ENCODE results near the gene PUS7. TPM values are rescaled to one million over a fixed set of nuclear protein-coding genes. Genes with fewer than 3 reads are reported as not detected.
"Not testable (repeated sequence)": the region's sequence is repeated elsewhere in the genome, so short reads cannot be mapped to it uniquely, and the experiment has no call there.

The PUS7 gene
- total RNA-seq, 1 donor from 2014 or later: 17.8 TPM

DNA sequence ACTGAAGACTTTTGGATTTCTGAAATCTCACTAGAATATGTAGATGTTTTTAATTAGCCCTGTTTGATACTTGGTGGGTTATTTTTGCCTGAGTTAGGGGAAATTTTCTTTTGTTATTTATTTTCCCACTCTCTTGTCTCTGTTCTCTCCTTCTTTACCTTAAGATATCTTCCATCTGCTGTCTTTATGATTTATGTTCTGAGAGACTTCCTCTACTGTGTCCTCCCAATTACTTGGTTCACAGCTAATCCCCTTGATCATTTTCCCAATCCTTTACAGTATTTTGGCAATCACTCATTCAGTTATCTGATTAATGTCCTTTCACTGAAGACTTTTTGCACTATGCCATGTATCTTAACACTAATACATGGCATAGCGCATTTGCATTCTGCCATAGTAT lies 83.8 kb downstream of the PUS7 start:
- H3K4me1 Mint-ChIP-seq: peaks cover 5% of the 10 kb centered on the region
- H3K4me3 Mint-ChIP-seq: no peak overlapping the region
- no peak for ATAC-seq (ENCODE audit: low read depth)
- H3K9me3 Mint-ChIP-seq: peaks cover 7% of the 10 kb centered on the region
- no peaks in the 10 kb centered on the region for H3K36me3 Mint-ChIP-seq (ENCODE audit: low read depth)
- intact Hi-C loops (cut with micrococcal nuclease): no loop called here
- no peaks in the 10 kb centered on the region for H3K27me3 Mint-ChIP-seq
- TF ChIP-seq, protein P1, sequence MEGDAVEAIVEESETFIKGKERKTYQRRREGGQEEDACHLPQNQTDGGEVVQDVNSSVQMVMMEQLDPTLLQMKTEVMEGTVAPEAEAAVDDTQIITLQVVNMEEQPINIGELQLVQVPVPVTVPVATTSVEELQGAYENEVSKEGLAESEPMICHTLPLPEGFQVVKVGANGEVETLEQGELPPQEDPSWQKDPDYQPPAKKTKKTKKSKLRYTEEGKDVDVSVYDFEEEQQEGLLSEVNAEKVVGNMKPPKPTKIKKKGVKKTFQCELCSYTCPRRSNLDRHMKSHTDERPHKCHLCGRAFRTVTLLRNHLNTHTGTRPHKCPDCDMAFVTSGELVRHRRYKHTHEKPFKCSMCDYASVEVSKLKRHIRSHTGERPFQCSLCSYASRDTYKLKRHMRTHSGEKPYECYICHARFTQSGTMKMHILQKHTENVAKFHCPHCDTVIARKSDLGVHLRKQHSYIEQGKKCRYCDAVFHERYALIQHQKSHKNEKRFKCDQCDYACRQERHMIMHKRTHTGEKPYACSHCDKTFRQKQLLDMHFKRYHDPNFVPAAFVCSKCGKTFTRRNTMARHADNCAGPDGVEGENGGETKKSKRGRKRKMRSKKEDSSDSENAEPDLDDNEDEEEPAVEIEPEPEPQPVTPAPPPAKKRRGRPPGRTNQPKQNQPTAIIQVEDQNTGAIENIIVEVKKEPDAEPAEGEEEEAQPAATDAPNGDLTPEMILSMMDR (IDR thresholded peaks at IDR 0.05): no peak
- DNase-seq: no peak
- ChIA-PET POLR2A (no interaction called here), CTCF (no interaction called here)
- H3K27ac Mint-ChIP-seq: no peak overlapping the region

DNA sequence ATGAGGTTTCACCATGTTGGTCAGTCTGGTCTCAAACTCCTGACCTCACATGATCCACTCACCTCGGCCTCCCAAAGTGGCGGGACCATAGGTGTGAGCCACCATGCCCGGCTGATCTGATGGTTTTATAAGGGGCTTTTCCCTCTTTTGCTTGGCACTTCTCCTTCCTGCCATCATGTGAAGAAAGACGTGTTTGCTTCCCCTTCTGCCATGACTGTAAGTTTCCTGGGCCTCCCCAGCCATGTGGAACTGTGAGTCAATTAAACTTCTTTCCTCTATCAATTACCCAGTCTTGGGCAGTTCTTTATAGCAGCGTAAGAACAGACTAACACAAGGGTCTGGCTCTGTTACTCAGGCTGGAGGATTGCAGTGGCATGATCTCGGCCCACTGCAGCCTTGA lies 84.7 kb downstream of the PUS7 start:
- ATAC-seq (ENCODE audit: low read depth); H3K4me3 Mint-ChIP-seq; H3K27me3 Mint-ChIP-seq; H3K4me1 Mint-ChIP-seq; H3K36me3 Mint-ChIP-seq (ENCODE audit: low read depth); DNase-seq; POLR2A ChIA-PET; CTCF ChIA-PET; intact Hi-C loops (cut with micrococcal nuclease); H3K9me3 Mint-ChIP-seq; H3K27ac Mint-ChIP-seq: not testable (repeated sequence)

DNA sequence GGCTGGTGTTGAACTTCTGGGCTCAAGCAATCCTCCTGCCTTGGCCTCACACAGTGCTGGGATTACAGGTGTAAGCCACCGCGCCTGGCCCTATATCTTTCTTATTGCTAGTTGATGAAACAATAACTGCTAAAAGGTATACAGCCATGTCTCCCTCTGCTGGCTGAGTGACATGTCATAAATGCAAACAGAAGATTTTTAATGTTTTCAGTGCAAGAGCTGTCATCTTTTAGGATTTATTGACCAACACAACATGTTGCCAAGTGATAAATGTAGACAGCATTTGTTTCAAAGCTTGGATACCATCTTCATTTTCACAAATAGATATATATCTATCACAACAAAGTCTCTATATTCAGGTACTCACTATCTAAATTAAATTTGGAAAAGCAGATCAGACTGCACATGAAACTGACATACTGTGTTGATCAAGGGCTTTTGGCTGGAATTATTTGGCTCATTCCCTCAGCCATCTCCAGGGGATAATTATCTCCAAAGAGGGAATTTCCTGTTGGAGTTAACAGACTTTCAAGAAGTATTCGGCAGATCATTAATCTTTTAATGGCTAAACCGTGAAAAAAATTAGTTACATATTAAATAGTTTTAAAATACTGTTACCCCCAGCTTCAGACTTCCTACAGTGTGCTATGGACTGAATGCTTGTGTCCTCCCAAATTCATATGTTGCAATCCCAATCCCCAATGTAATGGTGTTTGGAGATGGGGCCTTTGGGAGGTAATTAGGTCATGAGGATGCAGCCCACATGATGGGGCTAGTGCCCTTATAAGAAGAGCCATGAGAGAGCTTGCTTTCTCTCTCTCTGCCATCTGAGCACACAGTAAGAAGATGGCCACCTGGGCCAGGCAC lies 92.1 kb downstream of the PUS7 start:
- no peak overlapping the region for H3K27ac Mint-ChIP-seq
- CTCF ChIA-PET: interaction anchor here (0.6 to 2.0 kb wide), 15 partner anchors 15 to 508 kb away, joined by 3 to 7 read pairs (median 4); no protein-coding TSS in a partner anchor

DNA sequence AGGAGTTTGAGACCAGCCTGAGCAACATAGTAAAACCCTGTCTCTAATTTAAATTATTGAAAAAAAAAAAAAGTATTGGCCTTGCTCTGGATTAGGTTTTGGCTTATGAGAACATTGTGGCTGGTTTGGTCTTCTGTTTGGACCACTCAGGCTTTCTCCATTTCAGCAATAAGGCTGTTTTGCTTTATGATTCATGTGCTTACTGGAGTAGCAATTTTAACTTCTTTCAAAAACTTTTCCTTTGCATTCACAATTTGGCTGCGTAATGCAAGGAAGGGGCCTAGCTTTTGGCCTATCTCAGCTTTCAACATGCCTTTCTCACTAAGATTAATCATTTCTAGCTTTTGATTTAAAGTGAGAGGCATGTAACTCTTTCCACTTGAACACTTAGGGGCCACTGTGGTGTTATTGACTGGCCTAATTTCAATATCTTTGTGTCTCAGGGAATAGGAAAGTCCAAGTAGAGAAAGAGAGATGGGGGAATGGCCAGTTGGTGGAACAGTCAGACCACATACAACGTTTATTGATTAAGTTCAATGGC lies 95.4 kb downstream of the PUS7 start:
- H3K36me3 Mint-ChIP-seq (ENCODE audit: low read depth): no peaks in the 10 kb centered on the region
- ATAC-seq (ENCODE audit: low read depth): no peak
- no peak overlapping the region for H3K4me3 Mint-ChIP-seq
- peaks cover 3% of the 10 kb centered on the region for H3K4me1 Mint-ChIP-seq
- no peak overlapping the region for H3K27ac Mint-ChIP-seq
- ChIA-PET CTCF (no interaction called here), POLR2A (no interaction called here)
- no peaks in the 10 kb centered on the region for H3K27me3 Mint-ChIP-seq
- TF ChIP-seq, protein P1 (IDR thresholded peaks at IDR 0.05): no peak
- H3K9me3 Mint-ChIP-seq: no peaks in the 10 kb centered on the region
- DNase-seq: no peak
- intact Hi-C loops (cut with micrococcal nuclease): loop anchor here (5.0 kb wide), 1 partner anchor 504 kb away; no protein-coding TSS in a partner anchor

More for the DNA sequence above, 92.1 kb downstream of the PUS7 start:
- H3K4me1 Mint-ChIP-seq: peaks cover 3% of the 10 kb centered on the region
- H3K4me3 Mint-ChIP-seq: no peak overlapping the region
- intact Hi-C loops (cut with micrococcal nuclease): loop anchor here (1.0 to 5.0 kb wide), 4 partner anchors 277 to 508 kb away; no protein-coding TSS in a partner anchor
- no peaks in the 10 kb centered on the region for H3K27me3 Mint-ChIP-seq
- peak; percentile 54 for ATAC-seq (ENCODE audit: low read depth)
- no peaks in the 10 kb centered on the region for H3K36me3 Mint-ChIP-seq (ENCODE audit: low read depth)
- POLR2A ChIA-PET: interaction anchor here (1.0 kb wide), 1 partner anchor 101 kb away, joined by 3 read pairs; no protein-coding TSS in a partner anchor
- DNase-seq: no peak
- H3K9me3 Mint-ChIP-seq: no peaks in the 10 kb centered on the region
- TF ChIP-seq, protein P1 (IDR thresholded peaks at IDR 0.05): no peak

DNA sequence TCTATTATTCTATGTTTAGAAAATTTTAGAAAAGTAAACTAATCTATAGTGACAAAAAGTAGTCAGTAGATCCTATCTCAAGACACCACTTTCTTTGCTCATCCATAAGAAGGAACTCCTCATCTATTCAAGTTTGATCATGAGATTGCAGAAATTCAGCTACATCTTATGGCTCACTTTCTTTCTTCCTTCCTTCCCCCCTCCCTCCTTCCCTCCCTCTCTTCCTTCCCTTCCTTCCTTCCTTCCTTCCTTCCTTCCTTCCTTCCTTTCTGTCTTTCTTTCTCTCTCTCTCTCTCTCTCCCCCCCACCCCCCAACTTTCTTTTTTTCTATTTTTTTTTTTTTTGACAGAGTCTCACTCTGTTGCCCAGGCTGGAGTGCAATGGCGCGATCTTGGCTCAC lies 98.1 kb downstream of the PUS7 start:
- ChIA-PET POLR2A (interaction anchor here (0.6 kb wide), 1 partner anchor 668 kb away, joined by 5 read pairs; no protein-coding TSS in a partner anchor), CTCF (no interaction called here)
- H3K27ac Mint-ChIP-seq: no peak overlapping the region
- no peaks in the 10 kb centered on the region for H3K9me3 Mint-ChIP-seq
- H3K4me1 Mint-ChIP-seq: peaks cover 8% of the 10 kb centered on the region
- no peak for DNase-seq
- no peaks in the 10 kb centered on the region for H3K36me3 Mint-ChIP-seq (ENCODE audit: low read depth)
- no peak for ATAC-seq (ENCODE audit: low read depth)
- intact Hi-C loops (cut with micrococcal nuclease): no loop called here
- H3K4me3 Mint-ChIP-seq: no peak overlapping the region
- no peaks in the 10 kb centered on the region for H3K27me3 Mint-ChIP-seq
- TF ChIP-seq, protein P1 (IDR thresholded peaks at IDR 0.05): no peak
